Gastrocnemius medialis (tissue), 4 donors: ENCODE measurements around the gene KDM5B.

Experiments used
- POLR2A ChIP-seq, 2 donors: fragments of 450-650 bp; IDR thresholded peaks; one replicate each; pipeline ENCODE4 v1.6.1; 2017; ENCODE audit warnings: antibody characterized with exemption in 2 of 2, mild to moderate bottlenecking in 2 of 2, moderate library complexity in 2 of 2
- TF ChIP-seq, protein P1 (sequence below), 5 experiments: fragments of 450-650 bp in 3 of 5; fragments of 200-600 bp in 2 of 5; sonication (generic) in 2 of 5; IDR thresholded peaks in 4 of 5; conservative IDR thresholded peaks in 1 of 5; 1 replicate in 4 of 5; 2 replicates in 1 of 5; pipeline ENCODE4 v1.5.1; 2016 to 2019; ENCODE audit warnings: antibody characterized with exemption in 5 of 5, mild to moderate bottlenecking in 3 of 5, moderate library complexity in 3 of 5

- TF ChIP-seq, protein P1, sequence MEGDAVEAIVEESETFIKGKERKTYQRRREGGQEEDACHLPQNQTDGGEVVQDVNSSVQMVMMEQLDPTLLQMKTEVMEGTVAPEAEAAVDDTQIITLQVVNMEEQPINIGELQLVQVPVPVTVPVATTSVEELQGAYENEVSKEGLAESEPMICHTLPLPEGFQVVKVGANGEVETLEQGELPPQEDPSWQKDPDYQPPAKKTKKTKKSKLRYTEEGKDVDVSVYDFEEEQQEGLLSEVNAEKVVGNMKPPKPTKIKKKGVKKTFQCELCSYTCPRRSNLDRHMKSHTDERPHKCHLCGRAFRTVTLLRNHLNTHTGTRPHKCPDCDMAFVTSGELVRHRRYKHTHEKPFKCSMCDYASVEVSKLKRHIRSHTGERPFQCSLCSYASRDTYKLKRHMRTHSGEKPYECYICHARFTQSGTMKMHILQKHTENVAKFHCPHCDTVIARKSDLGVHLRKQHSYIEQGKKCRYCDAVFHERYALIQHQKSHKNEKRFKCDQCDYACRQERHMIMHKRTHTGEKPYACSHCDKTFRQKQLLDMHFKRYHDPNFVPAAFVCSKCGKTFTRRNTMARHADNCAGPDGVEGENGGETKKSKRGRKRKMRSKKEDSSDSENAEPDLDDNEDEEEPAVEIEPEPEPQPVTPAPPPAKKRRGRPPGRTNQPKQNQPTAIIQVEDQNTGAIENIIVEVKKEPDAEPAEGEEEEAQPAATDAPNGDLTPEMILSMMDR (IDR thresholded peaks at IDR 0.05 in 4 of 5, conservative IDR thresholded peaks at IDR 0.05 in 1 of 5) = no peak
- no peak for TF ChIP-seq POLR2A (IDR thresholded peaks at IDR 0.05)
Observed at GRCh38 chr1:202802034-202802433, 6.2 kb downstream of the KDM5B start.
